ENCODE measurements around the gene MAN1A1. TPM values are rescaled to one million over a fixed set of nuclear protein-coding genes. Genes with fewer than 3 reads are reported as not detected.
A peak's percentile ranks its signal among the peaks of the same experiment; 100 is the strongest.

The MAN1A1 gene
- total RNA-seq, 1 donor from 2014 or later: 2.9 TPM

DNA sequence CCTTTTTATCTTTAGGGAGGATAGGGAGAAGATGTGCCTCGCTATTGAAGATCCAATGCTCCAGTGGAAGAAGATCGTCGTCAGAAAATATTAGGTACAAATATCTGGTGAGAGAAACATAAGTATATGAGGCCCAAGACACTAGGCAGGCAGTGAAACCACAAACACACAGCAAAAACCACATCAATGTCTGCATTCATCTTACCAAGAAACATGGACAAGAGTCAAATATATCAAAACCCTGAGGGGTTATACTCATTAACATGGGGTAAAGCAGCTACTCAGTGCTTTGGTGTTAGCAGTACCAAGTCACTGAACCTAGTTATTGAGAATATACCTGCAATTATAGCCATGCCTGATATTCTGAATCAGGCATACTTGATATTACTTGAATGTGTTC, 169.7 kb downstream of the MAN1A1 start:
- DNase-seq (ENCODE audit: low read depth) (no peak), FAIRE-seq (no peak)
- no peak overlapping the region for H3K4me3 ChIP-seq (ENCODE audit: low read depth, low read length)
- TF ChIP-seq CTCF (IDR thresholded peaks at IDR 0.05; ENCODE audit: insufficient read depth, low read length, severe bottlenecking): no peak
- no peaks in the 10 kb centered on the region for H3K27me3 ChIP-seq (ENCODE audit: control insufficient read depth, insufficient read depth, low read length)
- no peaks in the 10 kb centered on the region for H3K36me3 ChIP-seq (ENCODE audit: control insufficient read depth, insufficient read depth, low read length)

GRCh38 chr6:119179062-119179461, 170.5 kb downstream of the MAN1A1 start:
- DNase-seq (ENCODE audit: low read depth): no peak
- Histone ChIP-seq H3K27me3 (ENCODE audit: control insufficient read depth, insufficient read depth, low read length) (no peaks in the 10 kb centered on the region), H3K36me3 (ENCODE audit: control insufficient read depth, insufficient read depth, low read length) (no peaks in the 10 kb centered on the region), H3K4me3 (ENCODE audit: low read depth, low read length) (no peak overlapping the region)
- no peak for TF ChIP-seq CTCF (IDR thresholded peaks at IDR 0.05; ENCODE audit: insufficient read depth, low read length, severe bottlenecking)
- FAIRE-seq: no peak

GRCh38 chr6:119176445-119176844, 173.1 kb downstream of the MAN1A1 start:
- FAIRE-seq: no peak
- no peak for DNase-seq (ENCODE audit: low read depth)
- no peak for TF ChIP-seq CTCF (IDR thresholded peaks at IDR 0.05; ENCODE audit: insufficient read depth, low read length, severe bottlenecking)
- H3K36me3 ChIP-seq (ENCODE audit: control insufficient read depth, insufficient read depth, low read length): no peaks in the 10 kb centered on the region
- no peak overlapping the region for H3K4me3 ChIP-seq (ENCODE audit: low read depth, low read length)
- no peaks in the 10 kb centered on the region for H3K27me3 ChIP-seq (ENCODE audit: control insufficient read depth, insufficient read depth, low read length)

GRCh38 chr6:119174879-119175817, 174.4 kb downstream of the MAN1A1 start:
- Histone ChIP-seq H3K36me3 (ENCODE audit: control insufficient read depth, insufficient read depth, low read length) (no peaks in the 10 kb centered on the region), H3K4me3 (ENCODE audit: low read depth, low read length) (no peak overlapping the region), H3K27me3 (ENCODE audit: control insufficient read depth, insufficient read depth, low read length) (no peaks in the 10 kb centered on the region)
- TF ChIP-seq CTCF (IDR thresholded peaks at IDR 0.05; ENCODE audit: insufficient read depth, low read length, severe bottlenecking): no peak
- DNase-seq (ENCODE audit: low read depth) (peak; percentile 18), FAIRE-seq (no peak)

- Histone ChIP-seq H3K36me3 (ENCODE audit: control insufficient read depth, insufficient read depth, low read length) (no peaks in the 10 kb centered on the region), H3K27me3 (ENCODE audit: control insufficient read depth, insufficient read depth, low read length) (no peaks in the 10 kb centered on the region), H3K4me3 (ENCODE audit: low read depth, low read length) (no peak overlapping the region)
- FAIRE-seq (no peak), DNase-seq (ENCODE audit: low read depth) (no peak)
- TF ChIP-seq CTCF (IDR thresholded peaks at IDR 0.05; ENCODE audit: insufficient read depth, low read length, severe bottlenecking): no peak
These were observed 175.5 kb downstream of the MAN1A1 start for GRCh38 chr6:119174085-119174445.

Measured in bronchial epithelial cell (primary cell).